Endothelial cell (in vitro differentiated cells): ENCODE measurements around the gene NADSYN1. TPM values are rescaled to one million over a fixed set of nuclear protein-coding genes. Genes with fewer than 3 reads are reported as not detected.

ENCODE experiments used
- DNase-seq: peaks from one replicate; pipeline ENCODE4 v3.0.0; 2021; ENCODE audit warnings: low spot score
- H3K27ac Mint-ChIP-seq: one replicate; pipeline ENCODE4 v1.8.0; 2021; ENCODE audit warnings: mixed read lengths, inconsistent platforms; ENCODE audit not compliant: unreplicated experiment
- H3K27me3 Mint-ChIP-seq: one replicate; pipeline ENCODE4 v1.8.0; 2021; ENCODE audit warnings: mild to moderate bottlenecking, moderate library complexity, mixed read lengths, inconsistent platforms; ENCODE audit not compliant: unreplicated experiment
- H3K36me3 Mint-ChIP-seq: one replicate; pipeline ENCODE4 v1.8.0; 2021; ENCODE audit warnings: mild to moderate bottlenecking, low read depth, mixed read lengths, inconsistent platforms; ENCODE audit not compliant: unreplicated experiment
- H3K4me1 Mint-ChIP-seq: one replicate; pipeline ENCODE4 v1.8.0; 2021; ENCODE audit warnings: mild to moderate bottlenecking, mixed read lengths, inconsistent platforms; ENCODE audit not compliant: unreplicated experiment
- H3K4me3 Mint-ChIP-seq: one replicate; pipeline ENCODE4 v1.8.0; 2021; ENCODE audit warnings: mild to moderate bottlenecking, mixed read lengths, inconsistent platforms; ENCODE audit not compliant: unreplicated experiment
- H3K9me3 Mint-ChIP-seq: one replicate; pipeline ENCODE4 v1.8.0; 2021; ENCODE audit warnings: mixed read lengths, inconsistent platforms; ENCODE audit not compliant: unreplicated experiment
- CTCF ChIP-seq: fragments of 200-600 bp; sonication (generic); IDR thresholded peaks from one replicate; pipeline ENCODE4 v1.5.0; 2021; ENCODE audit warnings: antibody characterized with exemption; ENCODE audit not compliant: unreplicated experiment
- total RNA-seq: library from RNA; stranded (reverse); fragmentation: NEBNext Ultra II Directional; extraction: Animal tissue kit (Norgen Biotek cat#: 25700); gene quantifications from one replicate; pipeline ENCODE4 v1.2.1, GENCODE V29; 2021; ENCODE audit not compliant: unreplicated experiment

Gene NADSYN1
- total RNA-seq, 1 donor from 2014 or later, result 69.0 TPM

- DNase-seq, result no peak
- TF ChIP-seq CTCF, result no peak
- peaks cover 20% of the 10 kb centered on the region for H3K36me3 Mint-ChIP-seq
- peaks cover 2% of the 10 kb centered on the region for H3K27me3 Mint-ChIP-seq
- H3K4me1 Mint-ChIP-seq, result no peaks in the 10 kb centered on the region
- H3K9me3 Mint-ChIP-seq, result no peaks in the 10 kb centered on the region
- H3K4me3 Mint-ChIP-seq, result no peak overlapping the region
- no peak overlapping the region for H3K27ac Mint-ChIP-seq
Observed at GRCh38 chr11:71433648-71434450, 19.2 kb upstream of the NADSYN1 start.

- Mint-ChIP-seq H3K36me3 (peaks cover 15% of the 10 kb centered on the region), H3K27ac (no peak overlapping the region), H3K9me3 (no peaks in the 10 kb centered on the region), H3K27me3 (no peaks in the 10 kb centered on the region), H3K4me3 (no peak overlapping the region), H3K4me1 (no peaks in the 10 kb centered on the region)
- DNase-seq, result no peak
- TF ChIP-seq CTCF, result no peak
Observed at GRCh38 chr11:71434576-71435130, 18.4 kb upstream of the NADSYN1 start.

GRCh38 chr11:71435278-71435951 lies 17.6 kb upstream of the NADSYN1 start:
- DNase-seq, result no peak
- Mint-ChIP-seq H3K27ac (no peak overlapping the region), H3K4me3 (no peak overlapping the region), H3K9me3 (no peaks in the 10 kb centered on the region), H3K36me3 (peaks cover 15% of the 10 kb centered on the region), H3K27me3 (no peaks in the 10 kb centered on the region), H3K4me1 (no peaks in the 10 kb centered on the region)
- no peak for TF ChIP-seq CTCF

DNA sequence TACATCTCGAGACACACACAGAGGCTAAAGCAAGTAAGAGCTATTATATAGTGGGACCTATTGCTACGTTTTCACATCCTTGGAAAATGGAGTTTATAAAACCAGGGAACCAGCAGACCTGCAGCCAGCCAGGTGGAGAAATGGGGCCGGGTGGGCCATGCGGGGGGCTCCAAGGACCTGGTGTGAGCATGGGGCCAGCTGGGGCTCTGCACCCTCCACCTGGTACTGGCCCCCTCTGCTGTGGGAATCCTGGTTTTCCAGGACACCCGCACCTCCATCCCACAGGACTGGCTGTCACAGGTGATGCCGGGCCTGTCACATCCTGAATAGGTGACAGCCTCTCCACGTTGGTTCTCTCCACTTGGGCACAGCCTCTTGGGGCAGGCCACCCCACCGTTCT lies 16.1 kb upstream of the NADSYN1 start:
- peaks cover 19% of the 10 kb centered on the region for H3K36me3 Mint-ChIP-seq

More for the DNA sequence above, 16.1 kb upstream of the NADSYN1 start:
- no peaks in the 10 kb centered on the region for H3K27me3 Mint-ChIP-seq
- H3K9me3 Mint-ChIP-seq, result no peaks in the 10 kb centered on the region
- no peak overlapping the region for H3K4me3 Mint-ChIP-seq
- H3K4me1 Mint-ChIP-seq, result no peaks in the 10 kb centered on the region
- no peak for TF ChIP-seq CTCF
- DNase-seq, result no peak
- no peak overlapping the region for H3K27ac Mint-ChIP-seq
